ENCODE results near the gene CCDC7.
"Not testable (repeated sequence)": the region's sequence is repeated elsewhere in the genome, so short reads cannot be mapped to it uniquely, and the experiment has no call there.

CCDC7 gene

GRCh38 chr10:32454148-32454547 lies 8.2 kb downstream of the CCDC7 start:
- TF ChIP-seq CTCF (IDR thresholded peaks at IDR 0.05; ENCODE audit: low read depth, low read length), result no peak
- H3K4me3 ChIP-seq (ENCODE audit: low read depth, low read length), result no peak overlapping the region

- TF ChIP-seq CTCF (IDR thresholded peaks at IDR 0.05; ENCODE audit: low read depth, low read length), result no peak
- no peak overlapping the region for H3K4me3 ChIP-seq (ENCODE audit: low read depth, low read length)
These were observed 13.2 kb downstream of the CCDC7 start for GRCh38 chr10:32459051-32459698.

- no peak for TF ChIP-seq CTCF (IDR thresholded peaks at IDR 0.05; ENCODE audit: low read depth, low read length)
- H3K4me3 ChIP-seq (ENCODE audit: low read depth, low read length), result no peak overlapping the region
These were observed 15.3 kb downstream of the CCDC7 start for GRCh38 chr10:32461203-32461602.

GRCh38 chr10:32471232-32471631 lies 25.3 kb downstream of the CCDC7 start:
- no peak overlapping the region for H3K4me3 ChIP-seq (ENCODE audit: low read depth, low read length)

GRCh38 chr10:32477499-32477898 lies 31.6 kb downstream of the CCDC7 start:
- no peak for TF ChIP-seq CTCF (IDR thresholded peaks at IDR 0.05; ENCODE audit: low read depth, low read length)
- no peak overlapping the region for H3K4me3 ChIP-seq (ENCODE audit: low read depth, low read length)

More at GRCh38 chr10:32471232-32471631, 25.3 kb downstream of the CCDC7 start:
- no peak for TF ChIP-seq CTCF (IDR thresholded peaks at IDR 0.05; ENCODE audit: low read depth, low read length)

- no peak overlapping the region for H3K4me3 ChIP-seq (ENCODE audit: low read depth, low read length)
- no peak for TF ChIP-seq CTCF (IDR thresholded peaks at IDR 0.05; ENCODE audit: low read depth, low read length)
These were observed 35.7 kb downstream of the CCDC7 start for GRCh38 chr10:32481606-32482005.

- H3K4me3 ChIP-seq (ENCODE audit: low read depth, low read length), result not testable (repeated sequence)
These were observed 37.1 kb downstream of the CCDC7 start for GRCh38 chr10:32483019-32483502.

GRCh38 chr10:32488038-32488437 lies 42.1 kb downstream of the CCDC7 start:
- not testable (repeated sequence) for H3K4me3 ChIP-seq (ENCODE audit: low read depth, low read length)
